GM12878 (cell line): ENCODE measurements around the gene DPP9. TPM values are rescaled to one million over a fixed set of nuclear protein-coding genes. Genes with fewer than 3 reads are reported as not detected.

ENCODE experiments used
- BACH1 ChIP-seq: fragments of 450-650 bp; IDR thresholded peaks from 2 replicates; pipeline ENCODE4 v1.6.1; 2017; ENCODE audit warnings: mild to moderate bottlenecking, borderline replicate concordance
- BCL3 ChIP-seq: IDR thresholded peaks from 2 replicates; pipeline ENCODE4 v1.6.1; 2011; ENCODE audit warnings: borderline replicate concordance, low read depth, mild to moderate bottlenecking, moderate library complexity, low read length; ENCODE audit not compliant: insufficient read depth, poor library complexity, severe bottlenecking
- EGR1 ChIP-seq, 2 experiments: IDR thresholded peaks; 1 replicate in 1 of 2; 2 replicates in 1 of 2; pipeline ENCODE4 v1.6.1; 2011 to 2012; ENCODE audit warnings: low read depth in 2 of 2, low read length in 2 of 2, borderline replicate concordance in 1 of 2, mild to moderate bottlenecking in 1 of 2, moderate library complexity in 1 of 2
- KDM1A ChIP-seq: fragments of 200-600 bp; sonication (generic); IDR thresholded peaks from 2 replicates; pipeline ENCODE4 v1.6.1; 2016; ENCODE audit warnings: borderline replicate concordance
- MEF2B ChIP-seq: fragments of 450-650 bp; IDR thresholded peaks from 2 replicates; pipeline ENCODE4 v1.6.1; 2018; ENCODE audit warnings: mild to moderate bottlenecking, moderate library complexity; ENCODE audit not compliant: partially characterized antibody, poor library complexity, severe bottlenecking
- MYC ChIP-seq: IDR thresholded peaks from 2 replicates; pipeline ENCODE4 v1.6.1; 2011; ENCODE audit warnings: mild to moderate bottlenecking, low read length, moderate library complexity, inconsistent platforms; ENCODE audit not compliant: insufficient read depth, insufficient replicate concordance, insufficient read length, severe bottlenecking
- NBN ChIP-seq: fragments of 450-650 bp; IDR thresholded peaks from 2 replicates; pipeline ENCODE4 v1.6.1; 2016
- NR2C1 ChIP-seq: fragments of 450-650 bp; IDR thresholded peaks from 2 replicates; pipeline ENCODE4 v1.6.1; 2017; ENCODE audit warnings: antibody characterized with exemption, mild to moderate bottlenecking, moderate library complexity
- NRF1 ChIP-seq: conservative IDR thresholded peaks from 2 replicates; pipeline ENCODE4 v1.6.1; 2011; ENCODE audit warnings: mild to moderate bottlenecking, low read depth, low read length, improper control_type of control experiment
- POLR2AphosphoS5 ChIP-seq: IDR thresholded peaks from 2 replicates; pipeline ENCODE4 v1.6.1; 2011; ENCODE audit warnings: mild to moderate bottlenecking, low read length, inconsistent platforms
- RCOR1 ChIP-seq: conservative IDR thresholded peaks from 2 replicates; pipeline ENCODE4 v1.6.1; 2012; ENCODE audit warnings: low read depth, low read length, improper control_type of control experiment
- REST ChIP-seq: IDR thresholded peaks from 2 replicates; pipeline ENCODE4 v1.6.1; 2012; ENCODE audit warnings: mild to moderate bottlenecking, low read depth, low read length
- SIN3A ChIP-seq: IDR thresholded peaks from 2 replicates; pipeline ENCODE4 v1.6.1; 2012; ENCODE audit warnings: low read depth, low read length, improper control_type of control experiment
- SKIL ChIP-seq: fragments of 450-650 bp; IDR thresholded peaks from 2 replicates; pipeline ENCODE4 v1.6.1; 2017; ENCODE audit warnings: mild to moderate bottlenecking, low read depth, inconsistent platforms; ENCODE audit not compliant: poor library complexity, severe bottlenecking
- SMARCA5 ChIP-seq: fragments of 450-650 bp; IDR thresholded peaks from 2 replicates; pipeline ENCODE4 v1.6.1; 2017; ENCODE audit warnings: mild to moderate bottlenecking
- SUZ12 ChIP-seq: fragments of 200-600 bp; sonication (generic); IDR thresholded peaks from one replicate; pipeline ENCODE4 v1.6.1; 2018; ENCODE audit warnings: antibody characterized with exemption, mild to moderate bottlenecking; ENCODE audit not compliant: unreplicated experiment
- ZBED1 ChIP-seq: IDR thresholded peaks from 2 replicates; pipeline ENCODE4 v1.6.1; 2016; ENCODE audit warnings: borderline replicate concordance
- ZBTB4 ChIP-seq: fragments of 450-650 bp; formaldehyde crosslinking; IDR thresholded peaks from 2 replicates; pipeline ENCODE4 v1.4.0; 2022; ENCODE audit warnings: mild to moderate bottlenecking, moderate library complexity
- polyA plus RNA-seq, 11 experiments: library from polyadenylated mRNA; depleted of rRNA in 4 of 11; unstranded in 6 of 11; stranded (reverse) in 5 of 11; fragments of >200 nt; fragmentation: Nextera tagmentation in 4 of 11; fragmentation: Illumina TruSeq in 1 of 11; extraction: Ambion mirVana in 4 of 11; extraction: Trizol in 1 of 11; gene quantifications; 1 replicate in 1 of 11; 2 replicates in 10 of 11; pipeline versions ENCODE4 v1.2.1 to v1.2.3, GENCODE V29; 2011 to 2016; ENCODE audit warnings: inconsistent platforms in 2 of 11, missing spikeins in 2 of 11, low read depth in 1 of 11
- total RNA-seq, 4 experiments: library from RNA; depleted of rRNA in 3 of 4; stranded (reverse); fragments of >200 nt in 3 of 4; fragmentation: Illumina TruSeq in 1 of 4; extraction: Trizol in 1 of 4; gene quantifications; 2 replicates each; pipeline versions ENCODE4 v1.2.1 to v1.2.3, GENCODE V29; 2013 to 2021

DPP9 gene
- total and polyA plus RNA-seq, 10 of the 15 experiments (the other 5 are each of a cell fraction or from before 2014, with no cell fraction given), result 0.64 to 58.6 (median 27.6) TPM

- TF ChIP-seq REST (0 out of 2 replicates have a peak, but pooled peaks have one; percentile 27), SUZ12 (no peak), ZBTB4 (CRISPR knock-in tag) (no peak), SIN3A (no peak), SMARCA5 (peak; percentile 99), BCL3 (peak; percentile 29), MEF2B (peak; percentile 29), EGR1 (IDR thresholded peaks at IDR 0.05; ENCODE audit: borderline replicate concordance in 1 of 2, low read depth in 2 of 2, low read length in 2 of 2) (peak; percentile 34 to 99), RCOR1 (peak; percentile 31; the same call in 1 of the 2 replicates), ZBED1 (no peak), BACH1 (peak; percentile 18; the same call in 1 of the 2 replicates), POLR2AphosphoS5 (peak; percentile 59; the same call in 1 of the 2 replicates), MYC (no peak), KDM1A (no peak), NR2C1 (no peak), SKIL (peak; percentile 57), NBN (peak; percentile 93), NRF1 (no peak)
These were observed 84.7 kb downstream of the DPP9 start, which contains the start of gene TNFAIP8L1 (continued) for GRCh38 chr19:4638828-4639530.
